Measurements from ENCODE around the gene MYO7A.

GRCh38 chr11:77211594-77212251, 83.7 kb downstream of the MYO7A start:
- no peak for TF ChIP-seq CTCF (IDR thresholded peaks at IDR 0.05)
- no peak for TF ChIP-seq ZFX (IDR thresholded peaks at IDR 0.05; ENCODE audit: borderline replicate concordance)
